Measurements from ENCODE around the gene PRKAG2.

DNA sequence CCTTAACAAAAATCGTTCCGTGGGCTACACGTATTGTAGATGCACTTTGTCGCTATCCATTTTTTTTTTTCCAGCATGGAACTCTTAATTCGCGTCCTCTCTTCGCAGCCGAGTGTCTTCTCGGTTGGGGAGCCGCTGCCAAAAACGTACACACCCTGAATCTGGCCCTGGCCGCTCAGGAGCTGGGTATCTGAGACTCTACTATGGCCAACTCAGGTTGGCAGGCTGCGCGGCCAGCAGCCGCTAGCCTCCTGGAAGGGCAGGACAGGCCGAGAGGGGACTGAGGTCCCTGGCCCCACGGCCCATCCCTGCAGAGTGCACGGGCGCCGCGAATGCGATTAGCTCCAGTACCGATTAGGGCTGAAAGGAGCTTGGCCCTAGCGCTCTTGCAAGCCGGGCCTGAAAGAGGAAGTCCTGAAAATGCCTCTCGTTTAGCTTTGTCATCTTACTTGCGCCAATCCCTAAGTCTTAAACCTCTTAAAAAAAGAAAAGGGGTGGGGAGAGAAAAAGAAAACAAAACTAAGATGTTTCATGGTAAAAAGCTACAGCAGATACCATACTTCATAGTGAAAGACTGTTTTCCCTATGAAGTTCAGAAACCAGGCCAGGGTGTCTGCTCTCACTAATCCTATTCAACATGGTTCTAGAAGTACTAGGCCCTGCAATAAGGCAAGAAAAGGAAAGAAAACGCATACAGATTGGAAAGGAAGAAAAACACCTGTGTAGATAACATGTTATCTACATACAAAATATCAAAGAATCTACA, 244.0 kb downstream of the PRKAG2 start:
- TF ChIP-seq EZH2 (IDR thresholded peaks at IDR 0.05; ENCODE audit: insufficient read depth, poor library complexity, severe bottlenecking) (no peak), EZH2phosphoT487 (IDR thresholded peaks at IDR 0.05; ENCODE audit: insufficient read depth, low read depth) (no peak)
